Measurements from ENCODE around the gene TGFBR3. TPM values are rescaled to one million over a fixed set of nuclear protein-coding genes. Genes with fewer than 3 reads are reported as not detected.

TGFBR3 gene
- total and polyA plus RNA-seq, 9 of the 15 experiments (the other 6 are each of a cell fraction or from before 2014, with no cell fraction given) = 3.6 to 32.4 (median 15.6) TPM

DNA sequence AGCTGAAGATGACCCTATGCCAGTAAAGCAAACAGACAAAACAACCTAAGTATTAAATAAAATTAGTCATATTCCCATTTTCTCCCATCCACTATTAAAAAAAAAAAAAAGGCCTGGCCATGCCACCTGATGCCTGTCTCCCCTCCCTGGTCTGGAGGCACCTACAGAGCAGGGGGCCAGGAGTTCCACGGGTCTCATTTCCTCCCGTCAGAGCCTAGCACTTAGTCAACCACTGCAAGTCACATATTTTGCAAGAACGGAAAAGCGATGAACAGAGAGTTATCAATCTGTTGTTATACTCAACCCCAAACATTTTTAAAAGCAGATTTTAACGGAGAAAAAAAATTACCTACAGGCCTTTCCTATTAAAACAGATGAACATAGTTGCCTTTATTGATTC, 59.3 kb downstream of the TGFBR3 start:
- no peak for ATAC-seq
- no peak for FAIRE-seq
- ChIA-PET POLR2A (no interaction called here), CTCF (ENCODE audit: low intra/inter-chr PET ratio) (no interaction called here)
- intact Hi-C loops (cut with micrococcal nuclease) (no loop called here), in situ Hi-C loops (cut with MboI) (no loop called here)
- Histone ChIP-seq H3K9ac (ENCODE audit: insufficient read depth in 1 of 2, low read depth in 2 of 2, low read length in 2 of 2) (no peak overlapping the region), H3K4me2 (ENCODE audit: insufficient read depth, low read length) (no peak overlapping the region), H2AFZ (ENCODE audit: low read depth, low read length) (no peak overlapping the region), H3K9me1 (ENCODE audit: control insufficient read depth, insufficient read depth, low read length) (peaks cover 4% of the 10 kb centered on the region), H3K9me3 (replicated peaks; ENCODE audit: control insufficient read depth, insufficient read depth, low read depth, low read length) (no peaks in the 10 kb centered on the region), H3K27ac (ENCODE audit: extremely low read depth, low read depth, low read length) (no peak overlapping the region), H3K4me1 (replicated peaks in 1 of 2; ENCODE audit: control insufficient read depth in 2 of 2, insufficient read depth in 2 of 2, low read length in 2 of 2) (no peaks in the 10 kb centered on the region; a peak in 1 of 5 replicates), H3K79me2 (ENCODE audit: control insufficient read depth, insufficient read depth, low read length) (0 out of 3 replicates have a peak, but pooled peaks cover 4% of the 10 kb centered on the region), H3K27me3 (ENCODE audit: control insufficient read depth in 2 of 2, insufficient read depth in 2 of 2, low read length in 2 of 2) (no peaks in the 10 kb centered on the region), H4K20me1 (replicated peaks; ENCODE audit: control insufficient read depth, insufficient read depth, low read length) (peaks cover 5% of the 10 kb centered on the region), H3K4me3 (no peak overlapping the region), H3K36me3 (ENCODE audit: control insufficient read depth, insufficient read depth, low read length) (no peaks in the 10 kb centered on the region; the same call in 2 of the 3 replicates)
- DNase-seq (ENCODE audit: extremely low read depth in 1 of 4, low spot score in 3 of 4) = no peak
- WGBS (ENCODE audit: insufficient coverage, low coverage, missing lambda C conversion rate) = 81% methylated on average over 4 of the region's 5 CpGs
- no TSS peak for BruUV-seq (replicated peaks)
- TF ChIP-seq RBM17 (IDR thresholded peaks at IDR 0.05; ENCODE audit: borderline replicate concordance, low read depth, low read length) (no peak), NCOA4 (IDR thresholded peaks at IDR 0.05; ENCODE audit: partially characterized antibody) (no peak), ZNF431 (CRISPR knock-in tag; IDR thresholded peaks at IDR 0.05) (no peak), XRCC4 (IDR thresholded peaks at IDR 0.05; ENCODE audit: extremely low read depth, insufficient read depth, insufficient read length) (no peak), DMBX1 (CRISPR knock-in tag; IDR thresholded peaks at IDR 0.05; ENCODE audit: borderline replicate concordance) (no peak), BRF1 (IDR thresholded peaks at IDR 0.05; ENCODE audit: borderline replicate concordance, extremely low read depth, insufficient read length) (no peak), HMG20B (CRISPR knock-in tag; IDR thresholded peaks at IDR 0.05) (no peak), MEF2D (tag; conservative IDR thresholded peaks at IDR 0.05; ENCODE audit: low read depth) (no peak), KLF10 (CRISPR knock-in tag; IDR thresholded peaks at IDR 0.05) (no peak), PYGO2 (tag; IDR thresholded peaks at IDR 0.05) (no peak), ZZZ3 (IDR thresholded peaks at IDR 0.05) (no peak), XRCC3 (IDR thresholded peaks at IDR 0.05) (no peak), DIDO1 (tag; IDR thresholded peaks at IDR 0.05; ENCODE audit: low read depth) (no peak), PHB2 (IDR thresholded peaks at IDR 0.05; ENCODE audit: low read depth) (no peak)
- TF ChIP-seq, protein P1, sequence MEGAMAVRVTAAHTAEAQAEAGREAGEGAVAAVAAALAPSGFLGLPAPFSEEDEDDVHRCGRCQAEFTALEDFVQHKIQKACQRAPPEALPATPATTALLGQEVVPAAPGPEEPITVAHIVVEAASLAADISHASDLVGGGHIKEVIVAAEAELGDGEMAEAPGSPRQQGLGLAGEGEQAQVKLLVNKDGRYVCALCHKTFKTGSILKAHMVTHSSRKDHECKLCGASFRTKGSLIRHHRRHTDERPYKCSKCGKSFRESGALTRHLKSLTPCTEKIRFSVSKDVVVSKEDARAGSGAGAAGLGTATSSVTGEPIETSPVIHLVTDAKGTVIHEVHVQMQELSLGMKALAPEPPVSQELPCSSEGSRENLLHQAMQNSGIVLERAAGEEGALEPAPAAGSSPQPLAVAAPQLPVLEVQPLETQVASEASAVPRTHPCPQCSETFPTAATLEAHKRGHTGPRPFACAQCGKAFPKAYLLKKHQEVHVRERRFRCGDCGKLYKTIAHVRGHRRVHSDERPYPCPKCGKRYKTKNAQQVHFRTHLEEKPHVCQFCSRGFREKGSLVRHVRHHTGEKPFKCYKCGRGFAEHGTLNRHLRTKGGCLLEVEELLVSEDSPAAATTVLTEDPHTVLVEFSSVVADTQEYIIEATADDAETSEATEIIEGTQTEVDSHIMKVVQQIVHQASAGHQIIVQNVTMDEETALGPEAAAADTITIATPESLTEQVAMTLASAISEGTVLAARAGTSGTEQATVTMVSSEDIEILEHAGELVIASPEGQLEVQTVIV (CRISPR knock-in tag; IDR thresholded peaks at IDR 0.05; ENCODE audit: borderline replicate concordance) = no peak
- TF ChIP-seq, protein P2, sequence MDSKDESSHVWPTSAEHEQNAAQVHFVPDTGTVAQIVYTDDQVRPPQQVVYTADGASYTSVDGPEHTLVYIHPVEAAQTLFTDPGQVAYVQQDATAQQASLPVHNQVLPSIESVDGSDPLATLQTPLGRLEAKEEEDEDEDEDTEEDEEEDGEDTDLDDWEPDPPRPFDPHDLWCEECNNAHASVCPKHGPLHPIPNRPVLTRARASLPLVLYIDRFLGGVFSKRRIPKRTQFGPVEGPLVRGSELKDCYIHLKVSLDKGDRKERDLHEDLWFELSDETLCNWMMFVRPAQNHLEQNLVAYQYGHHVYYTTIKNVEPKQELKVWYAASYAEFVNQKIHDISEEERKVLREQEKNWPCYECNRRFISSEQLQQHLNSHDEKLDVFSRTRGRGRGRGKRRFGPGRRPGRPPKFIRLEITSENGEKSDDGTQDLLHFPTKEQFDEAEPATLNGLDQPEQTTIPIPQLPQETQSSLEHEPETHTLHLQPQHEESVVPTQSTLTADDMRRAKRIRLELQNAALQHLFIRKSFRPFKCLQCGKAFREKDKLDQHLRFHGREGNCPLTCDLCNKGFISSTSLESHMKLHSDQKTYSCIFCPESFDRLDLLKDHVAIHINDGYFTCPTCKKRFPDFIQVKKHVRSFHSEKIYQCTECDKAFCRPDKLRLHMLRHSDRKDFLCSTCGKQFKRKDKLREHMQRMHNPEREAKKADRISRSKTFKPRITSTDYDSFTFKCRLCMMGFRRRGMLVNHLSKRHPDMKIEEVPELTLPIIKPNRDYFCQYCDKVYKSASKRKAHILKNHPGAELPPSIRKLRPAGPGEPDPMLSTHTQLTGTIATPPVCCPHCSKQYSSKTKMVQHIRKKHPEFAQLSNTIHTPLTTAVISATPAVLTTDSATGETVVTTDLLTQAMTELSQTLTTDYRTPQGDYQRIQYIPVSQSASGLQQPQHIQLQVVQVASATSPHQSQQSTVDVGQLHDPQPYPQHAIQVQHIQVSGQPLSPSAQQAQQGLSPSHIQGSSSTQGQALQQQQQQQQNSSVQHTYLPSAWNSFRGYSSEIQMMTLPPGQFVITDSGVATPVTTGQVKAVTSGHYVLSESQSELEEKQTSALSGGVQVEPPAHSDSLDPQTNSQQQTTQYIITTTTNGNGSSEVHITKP (IDR thresholded peaks at IDR 0.05; ENCODE audit: partially characterized antibody) = no peak
